Keratinocyte (primary cell): ENCODE data around the gene GLDC. TPM values are rescaled to one million over a fixed set of nuclear protein-coding genes. Genes with fewer than 3 reads are reported as not detected.

ENCODE experiments used
- DNase-seq: peaks from one replicate; pipeline ENCODE4 v3.0.0-alpha.2; 2011; ENCODE audit warnings: low read depth, missing footprints, low spot score
- FAIRE-seq: peaks from 2 replicates; lab custom pipeline; 2011; peaks lifted over from hg19 to GRCh38; lab: Jason Lieb, UNC
- H2AFZ ChIP-seq: 2 replicates; pipeline ENCODE4 v1.6.0; 2012; ENCODE audit warnings: low read length, control low read depth, inconsistent platforms; ENCODE audit not compliant: control insufficient read depth
- H3K27ac ChIP-seq: 2 replicates; pipeline ENCODE4 v1.5.1; 2011; ENCODE audit warnings: low read length; ENCODE audit not compliant: control insufficient read depth, insufficient read depth
- H3K27me3 ChIP-seq: 3 replicates; pipeline ENCODE4 v1.6.0; 2011; ENCODE audit warnings: low read length; ENCODE audit not compliant: control insufficient read depth, insufficient read depth; ENCODE audit errors: extremely low read depth
- H3K36me3 ChIP-seq, 2 experiments: 2 replicates in 1 of 2; 3 replicates in 1 of 2; pipeline ENCODE4 v1.5.1; 2011; ENCODE audit warnings: low read length in 2 of 2, mild to moderate bottlenecking in 1 of 2; ENCODE audit not compliant: control insufficient read depth in 2 of 2, insufficient read depth in 2 of 2; ENCODE audit errors: extremely low read depth in 1 of 2
- H3K4me1 ChIP-seq: 3 replicates; pipeline ENCODE4 v1.5.1; 2011; ENCODE audit warnings: low read length; ENCODE audit not compliant: control insufficient read depth, insufficient read depth; ENCODE audit errors: extremely low read depth
- H3K4me2 ChIP-seq: 3 replicates; pipeline ENCODE4 v1.6.0; 2011; ENCODE audit warnings: low read depth, low read length; ENCODE audit not compliant: control insufficient read depth, insufficient read depth; ENCODE audit errors: extremely low read depth
- H3K4me3 ChIP-seq, 3 experiments: fragments of 200-600 bp in 1 of 3; sonication (generic) in 1 of 3; 2 replicates in 2 of 3; 3 replicates in 1 of 3; pipeline ENCODE4 v1.5.1; 2011 to 2016; ENCODE audit warnings: low read length in 3 of 3, mild to moderate bottlenecking in 3 of 3, control low read depth in 2 of 3, inconsistent platforms in 1 of 3, low read depth in 1 of 3, mixed read lengths in 1 of 3, mixed run types in 1 of 3, moderate library complexity in 1 of 3; ENCODE audit not compliant: control insufficient read depth in 2 of 3, insufficient read depth in 2 of 3; ENCODE audit errors: extremely low read depth in 1 of 3
- H3K79me2 ChIP-seq: 2 replicates; pipeline ENCODE4 v1.6.0; 2012; ENCODE audit warnings: low read length; ENCODE audit not compliant: control insufficient read depth, insufficient read depth
- H3K9ac ChIP-seq: 3 replicates; pipeline ENCODE4 v1.6.0; 2011; ENCODE audit warnings: low read length; ENCODE audit not compliant: control insufficient read depth, insufficient read depth; ENCODE audit errors: extremely low read depth
- H3K9me1 ChIP-seq: 3 replicates; pipeline ENCODE4 v1.6.0; 2011; ENCODE audit warnings: low read length; ENCODE audit not compliant: control insufficient read depth, insufficient read depth; ENCODE audit errors: extremely low read depth
- H3K9me3 ChIP-seq: 2 replicates; pipeline ENCODE4 v1.5.1; 2012; ENCODE audit warnings: low read depth, low read length; ENCODE audit not compliant: control insufficient read depth
- H4K20me1 ChIP-seq: 3 replicates; pipeline ENCODE4 v1.6.0; 2011; ENCODE audit warnings: low read length; ENCODE audit not compliant: control insufficient read depth, insufficient read depth; ENCODE audit errors: extremely low read depth
- CTCF ChIP-seq, 3 experiments: IDR thresholded peaks in 1 of 3; conservative IDR thresholded peaks in 1 of 3; optimal IDR thresholded peaks in 1 of 3; 2 replicates in 2 of 3; 3 replicates in 1 of 3; pipeline versions ENCODE3 to v1.5.1; 2011; ENCODE audit warnings: low read length in 3 of 3, mild to moderate bottlenecking in 3 of 3, moderate library complexity in 2 of 3, control low read depth in 1 of 3, inconsistent platforms in 1 of 3; ENCODE audit not compliant: insufficient read depth in 2 of 3; ENCODE audit errors: extremely low read depth in 1 of 3
- EZH2 ChIP-seq: IDR thresholded peaks from one replicate; pipeline ENCODE4 v1.6.1; 2012; ENCODE audit warnings: inconsistent platforms, mild to moderate bottlenecking, low read length, moderate library complexity
- dilution Hi-C: fragments of 300-500 bp; cut with MboI; formaldehyde crosslinking; loops from one replicate; pipeline ENCODE4 v1.7.0; 2020; ENCODE audit warnings: low sequenced_read_pairs; ENCODE audit not compliant: extremely low pct_ligation_motif_present
- polyA plus RNA-seq, 5 experiments: library from polyadenylated mRNA; depleted of rRNA in 3 of 5; stranded (reverse) in 3 of 5; stranded (forward) in 1 of 5; unstranded in 1 of 5; fragments of >200 nt; gene quantifications; 1 replicate in 1 of 5; 2 replicates in 3 of 5; 3 replicates in 1 of 5; pipeline versions ENCODE4 v1.2.1 to v1.2.3, GENCODE V29; 2011 to 2012; ENCODE audit warnings: missing spikeins in 2 of 5, low read depth in 1 of 5, low replicate concordance in 1 of 5

The GLDC gene
- polyA plus RNA-seq, 1 donor (not counting 4 experiments of a cell fraction or from before 2014, with no cell fraction given) = 0.69 TPM

- FAIRE-seq (no peak), DNase-seq (no peak)
- Histone ChIP-seq H3K79me2 (no peaks in the 10 kb centered on the region), H2AFZ (no peak overlapping the region), H3K9me3 (no peaks in the 10 kb centered on the region), H3K4me2 (no peak overlapping the region), H3K36me3 (no peaks in the 10 kb centered on the region), H3K27me3 (no peaks in the 10 kb centered on the region), H3K4me1 (peaks cover 5% of the 10 kb centered on the region), H3K27ac (no peak overlapping the region), H3K9me1 (no peaks in the 10 kb centered on the region), H4K20me1 (no peaks in the 10 kb centered on the region), H3K9ac (no peak overlapping the region), H3K4me3 (no peak overlapping the region)
- dilution Hi-C loops = no loop called here
- TF ChIP-seq CTCF (optimal IDR thresholded peaks at IDR 0.05 in 1 of 3, IDR thresholded peaks at IDR 0.05 in 1 of 3, conservative IDR thresholded peaks at IDR 0.05 in 1 of 3; ENCODE audit: extremely low read depth in 1 of 3, insufficient read depth in 2 of 3, low read length in 3 of 3) (peak in 1 of 3 experiments; percentile 22), EZH2 (no peak)
These were observed 93.5 kb downstream of the GLDC start for GRCh38 chr9:6552033-6552432.

DNA sequence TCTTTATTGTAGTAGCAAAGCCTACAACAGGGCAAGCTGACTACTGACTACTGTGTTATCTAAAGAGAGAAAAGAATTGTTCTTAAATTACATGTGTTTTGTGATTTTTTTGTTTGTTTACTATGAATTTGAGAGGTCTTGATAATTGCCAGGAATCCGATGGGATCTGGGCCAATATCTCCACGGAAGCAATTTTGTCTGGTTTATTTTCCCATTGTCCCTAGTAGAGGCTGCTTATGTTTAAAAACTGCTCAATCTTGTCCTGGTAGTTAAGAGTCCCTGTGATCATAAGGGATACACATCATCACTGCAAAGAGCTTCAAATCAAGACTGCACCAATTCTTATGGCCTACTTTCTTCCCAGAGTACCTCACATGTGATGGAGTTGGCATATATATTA, 94.4 kb downstream of the GLDC start:
- dilution Hi-C loops = no loop called here
- FAIRE-seq = no peak

More for the DNA sequence above, 94.4 kb downstream of the GLDC start:
- no peaks in the 10 kb centered on the region for H4K20me1 ChIP-seq
- no peak overlapping the region for H3K9ac ChIP-seq
- DNase-seq = no peak
- no peak overlapping the region for H3K27ac ChIP-seq
- no peaks in the 10 kb centered on the region for H3K79me2 ChIP-seq
- H3K36me3 ChIP-seq = no peaks in the 10 kb centered on the region
- no peaks in the 10 kb centered on the region for H3K9me1 ChIP-seq
- H2AFZ ChIP-seq = no peak overlapping the region
- no peak for TF ChIP-seq EZH2
- no peak for TF ChIP-seq CTCF (optimal IDR thresholded peaks at IDR 0.05 in 1 of 3, IDR thresholded peaks at IDR 0.05 in 1 of 3, conservative IDR thresholded peaks at IDR 0.05 in 1 of 3; ENCODE audit: extremely low read depth in 1 of 3, insufficient read depth in 2 of 3, low read length in 3 of 3)
- H3K27me3 ChIP-seq = no peaks in the 10 kb centered on the region
- H3K4me3 ChIP-seq = no peak overlapping the region
- H3K4me1 ChIP-seq = peaks cover 5% of the 10 kb centered on the region
- no peak overlapping the region for H3K4me2 ChIP-seq
- no peaks in the 10 kb centered on the region for H3K9me3 ChIP-seq
